Parathyroid adenoma (tissue), 2 donors: Measurements from ENCODE around the gene NPAS3.

Experiments used
- H2AFZ ChIP-seq: fragments of 300-600 bp; sonication (generic); one replicate; pipeline ENCODE4 v1.7.0; 2017; ENCODE audit warnings: antibody characterized with exemption, mild to moderate bottlenecking
- H3K27ac ChIP-seq: fragments of 300-600 bp; sonication (generic); one replicate; pipeline ENCODE4 v1.7.0; 2017
- H3K27me3 ChIP-seq: fragments of 300-600 bp; sonication (generic); one replicate; pipeline ENCODE4 v1.7.0; 2017; ENCODE audit warnings: low read length; ENCODE audit not compliant: control insufficient read depth, insufficient read depth
- H3K36me3 ChIP-seq: fragments of 300-600 bp; sonication (generic); one replicate; pipeline ENCODE4 v1.7.0; 2017; ENCODE audit warnings: low read length; ENCODE audit not compliant: control insufficient read depth, insufficient read depth
- H3K4me1 ChIP-seq: fragments of 300-600 bp; sonication (generic); one replicate; pipeline ENCODE4 v1.7.0; 2017; ENCODE audit warnings: control low read depth
- H3K4me2 ChIP-seq: fragments of 300-600 bp; sonication (generic); one replicate; pipeline ENCODE4 v1.7.0; 2017; ENCODE audit warnings: low read length
- H3K4me3 ChIP-seq: fragments of 300-600 bp; sonication (generic); one replicate; pipeline ENCODE4 v1.7.0; 2017; ENCODE audit warnings: low read depth, low read length
- H3K79me2 ChIP-seq: fragments of 300-600 bp; sonication (generic); one replicate; pipeline ENCODE4 v1.7.0; 2017; ENCODE audit warnings: control low read depth
- H3K9ac ChIP-seq: fragments of 300-600 bp; sonication (generic); one replicate; pipeline ENCODE4 v1.7.0; 2017; ENCODE audit warnings: mild to moderate bottlenecking
- H3K9me3 ChIP-seq: fragments of 300-600 bp; sonication (generic); one replicate; pipeline ENCODE4 v1.7.0; 2017; ENCODE audit warnings: low read length; ENCODE audit not compliant: control insufficient read depth
- TF ChIP-seq, protein P1 (sequence below): fragments of 300-600 bp; sonication (generic); IDR thresholded peaks from one replicate; pipeline ENCODE4 v1.7.0; 2017; ENCODE audit warnings: antibody characterized with exemption, mild to moderate bottlenecking
- donor health status: primary hyperparathyroidism.

NPAS3 gene

DNA sequence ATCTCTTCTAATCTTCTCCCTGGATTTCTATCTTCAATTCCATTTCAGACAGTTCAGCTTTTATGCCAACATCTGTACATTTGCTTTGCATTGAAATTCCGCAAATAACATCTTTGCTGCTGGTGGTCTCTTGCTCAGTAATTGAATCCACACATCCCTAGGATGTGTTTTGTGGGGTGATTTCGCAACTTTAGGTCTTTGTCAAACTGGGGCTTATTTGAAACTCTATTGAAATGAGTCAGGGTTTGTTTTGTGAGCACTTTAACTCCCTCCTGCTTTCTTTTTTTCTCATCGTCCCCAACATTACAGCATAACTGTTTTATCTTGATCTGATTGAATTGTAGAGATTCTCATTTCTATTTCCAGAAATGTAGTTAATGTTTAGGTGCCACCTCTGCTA is 404.3 kb downstream of the NPAS3 start:
- H3K9me3 ChIP-seq, result no peaks in the 10 kb centered on the region
- H3K4me3 ChIP-seq, result no peak overlapping the region
- H3K36me3 ChIP-seq, result no peaks in the 10 kb centered on the region
- H3K27me3 ChIP-seq, result no peaks in the 10 kb centered on the region
- H2AFZ ChIP-seq, result no peak overlapping the region
- H3K4me2 ChIP-seq, result no peak overlapping the region
- no peaks in the 10 kb centered on the region for H3K79me2 ChIP-seq
- no peaks in the 10 kb centered on the region for H3K4me1 ChIP-seq
- TF ChIP-seq, protein P1, sequence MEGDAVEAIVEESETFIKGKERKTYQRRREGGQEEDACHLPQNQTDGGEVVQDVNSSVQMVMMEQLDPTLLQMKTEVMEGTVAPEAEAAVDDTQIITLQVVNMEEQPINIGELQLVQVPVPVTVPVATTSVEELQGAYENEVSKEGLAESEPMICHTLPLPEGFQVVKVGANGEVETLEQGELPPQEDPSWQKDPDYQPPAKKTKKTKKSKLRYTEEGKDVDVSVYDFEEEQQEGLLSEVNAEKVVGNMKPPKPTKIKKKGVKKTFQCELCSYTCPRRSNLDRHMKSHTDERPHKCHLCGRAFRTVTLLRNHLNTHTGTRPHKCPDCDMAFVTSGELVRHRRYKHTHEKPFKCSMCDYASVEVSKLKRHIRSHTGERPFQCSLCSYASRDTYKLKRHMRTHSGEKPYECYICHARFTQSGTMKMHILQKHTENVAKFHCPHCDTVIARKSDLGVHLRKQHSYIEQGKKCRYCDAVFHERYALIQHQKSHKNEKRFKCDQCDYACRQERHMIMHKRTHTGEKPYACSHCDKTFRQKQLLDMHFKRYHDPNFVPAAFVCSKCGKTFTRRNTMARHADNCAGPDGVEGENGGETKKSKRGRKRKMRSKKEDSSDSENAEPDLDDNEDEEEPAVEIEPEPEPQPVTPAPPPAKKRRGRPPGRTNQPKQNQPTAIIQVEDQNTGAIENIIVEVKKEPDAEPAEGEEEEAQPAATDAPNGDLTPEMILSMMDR, result no peak
- no peak overlapping the region for H3K9ac ChIP-seq
- H3K27ac ChIP-seq, result no peak overlapping the region

DNA sequence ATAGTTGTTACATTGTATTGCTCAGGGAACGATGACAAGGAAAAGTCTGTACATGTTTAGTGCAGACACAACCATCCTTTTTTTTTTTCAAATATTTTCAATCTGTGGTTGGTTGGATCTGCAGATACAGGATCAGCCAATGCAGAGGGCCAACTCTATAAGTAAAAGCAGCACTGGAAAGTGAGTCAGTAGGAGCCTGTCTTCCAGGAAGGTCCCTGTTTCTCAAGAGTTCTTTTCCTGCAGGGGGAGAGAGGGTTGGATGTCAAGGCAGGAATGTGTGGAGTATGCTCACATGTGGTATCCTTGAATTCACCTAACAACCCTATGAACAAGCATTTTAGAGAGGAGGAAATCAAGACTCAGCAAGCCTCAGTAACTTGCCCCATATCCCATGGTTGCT is 409.1 kb downstream of the NPAS3 start:
- H3K4me1 ChIP-seq, result no peaks in the 10 kb centered on the region
- TF ChIP-seq, protein P1, result no peak
- H3K27me3 ChIP-seq, result no peaks in the 10 kb centered on the region
- no peak overlapping the region for H3K4me3 ChIP-seq
- H3K79me2 ChIP-seq, result no peaks in the 10 kb centered on the region
- no peaks in the 10 kb centered on the region for H3K9me3 ChIP-seq
- no peak overlapping the region for H2AFZ ChIP-seq
- H3K27ac ChIP-seq, result no peak overlapping the region
- no peak overlapping the region for H3K4me2 ChIP-seq
- no peak overlapping the region for H3K9ac ChIP-seq
- H3K36me3 ChIP-seq, result no peaks in the 10 kb centered on the region

- Histone ChIP-seq H2AFZ (no peak overlapping the region), H3K9me3 (no peaks in the 10 kb centered on the region), H3K4me1 (no peaks in the 10 kb centered on the region), H3K79me2 (no peaks in the 10 kb centered on the region), H3K4me3 (no peak overlapping the region), H3K9ac (no peak overlapping the region), H3K27me3 (no peaks in the 10 kb centered on the region), H3K27ac (no peak overlapping the region), H3K36me3 (no peaks in the 10 kb centered on the region), H3K4me2 (no peak overlapping the region)
- TF ChIP-seq, protein P1, result no peak
Measured at GRCh38 chr14:33348510-33348909, 409.8 kb downstream of the NPAS3 start.

GRCh38 chr14:33349871-33350270 is 411.2 kb downstream of the NPAS3 start:
- Histone ChIP-seq H3K79me2 (no peaks in the 10 kb centered on the region), H3K9me3 (no peaks in the 10 kb centered on the region), H3K4me3 (no peak overlapping the region), H3K36me3 (no peaks in the 10 kb centered on the region), H3K4me2 (no peak overlapping the region), H2AFZ (no peak overlapping the region), H3K27ac (no peak overlapping the region), H3K4me1 (no peaks in the 10 kb centered on the region), H3K9ac (no peak overlapping the region), H3K27me3 (no peaks in the 10 kb centered on the region)
- TF ChIP-seq, protein P1, result no peak

DNA sequence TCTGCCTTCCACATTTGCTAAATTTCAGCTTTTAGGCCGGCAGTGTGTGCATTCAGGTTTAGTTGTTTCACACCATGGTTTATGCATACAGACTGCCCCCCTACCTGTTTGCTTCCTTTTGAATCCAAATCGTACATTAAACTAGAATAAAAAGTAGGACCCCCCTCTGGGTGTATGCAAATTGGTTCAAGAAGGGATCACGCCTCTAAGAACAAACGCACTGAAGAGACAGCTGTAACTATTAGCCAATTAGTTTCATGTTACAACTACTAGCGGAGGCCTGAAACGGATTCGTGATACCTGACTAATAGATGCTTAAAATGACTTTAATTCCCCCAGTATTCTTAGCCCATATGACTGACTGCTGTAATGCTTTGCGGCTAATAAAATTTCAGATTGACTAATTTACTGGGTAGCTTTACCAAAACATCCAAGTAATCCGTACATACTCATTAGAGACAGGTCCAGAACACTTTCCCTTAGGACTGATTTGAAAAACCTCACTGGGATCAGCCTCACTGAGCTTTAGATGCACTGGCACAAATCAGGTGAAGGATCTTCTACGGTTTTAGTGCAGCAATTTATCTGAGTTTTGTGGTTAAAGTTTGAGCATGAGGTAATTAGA is 411.8 kb downstream of the NPAS3 start:
- Histone ChIP-seq H3K27me3 (no peaks in the 10 kb centered on the region), H3K36me3 (no peaks in the 10 kb centered on the region), H3K4me1 (no peaks in the 10 kb centered on the region), H3K27ac (no peak overlapping the region), H2AFZ (no peak overlapping the region), H3K79me2 (no peaks in the 10 kb centered on the region), H3K4me2 (no peak overlapping the region), H3K9ac (no peak overlapping the region), H3K4me3 (no peak overlapping the region), H3K9me3 (no peaks in the 10 kb centered on the region)
- TF ChIP-seq, protein P1, result no peak
